Measurements from ENCODE around the gene UNC119B. TPM values are rescaled to one million over a fixed set of nuclear protein-coding genes. Genes with fewer than 3 reads are reported as not detected.

Gene UNC119B
- total RNA-seq, 1 donor from 2014 or later, result 80.0 TPM

GRCh38 chr12:120690083-120690450 is 20.2 kb upstream of the UNC119B start:
- Mint-ChIP-seq H3K27ac (ENCODE audit: unreplicated experiment) (no peak overlapping the region), H3K4me3 (peak overlapping the region; percentile 39), H3K27me3 (ENCODE audit: low read depth) (no peaks in the 10 kb centered on the region), H3K36me3 (ENCODE audit: low read depth) (peaks cover 9% of the 10 kb centered on the region), H3K9me3 (no peaks in the 10 kb centered on the region), H3K4me1 (peaks cover 70% of the 10 kb centered on the region)
- DNase-seq (ENCODE audit: low read depth, low spot score), result no peak
- no peak for TF ChIP-seq CTCF (conservative IDR thresholded peaks at IDR 0.05)

- Mint-ChIP-seq H3K4me1 (peaks cover 70% of the 10 kb centered on the region), H3K9me3 (no peaks in the 10 kb centered on the region), H3K27me3 (ENCODE audit: low read depth) (no peaks in the 10 kb centered on the region), H3K4me3 (peak overlapping the region; percentile 39), H3K27ac (ENCODE audit: unreplicated experiment) (no peak overlapping the region), H3K36me3 (ENCODE audit: low read depth) (peaks cover 13% of the 10 kb centered on the region)
- no peak for TF ChIP-seq CTCF (conservative IDR thresholded peaks at IDR 0.05)
- no peak for DNase-seq (ENCODE audit: low read depth, low spot score)
Measured at GRCh38 chr12:120690978-120691377, 19.3 kb upstream of the UNC119B start.

- DNase-seq (ENCODE audit: low read depth, low spot score), result no peak
- TF ChIP-seq CTCF (conservative IDR thresholded peaks at IDR 0.05), result no peak
- Mint-ChIP-seq H3K36me3 (ENCODE audit: low read depth) (peaks cover 13% of the 10 kb centered on the region), H3K27me3 (ENCODE audit: low read depth) (no peaks in the 10 kb centered on the region), H3K4me1 (peaks cover 69% of the 10 kb centered on the region), H3K27ac (ENCODE audit: unreplicated experiment) (peak overlapping the region; percentile 23), H3K4me3 (peak overlapping the region; percentile 4), H3K9me3 (no peaks in the 10 kb centered on the region)
Measured at GRCh38 chr12:120692524-120693033, 17.7 kb upstream of the UNC119B start.

- H3K4me3 Mint-ChIP-seq, result peak overlapping the region; percentile 74
- no peaks in the 10 kb centered on the region for H3K27me3 Mint-ChIP-seq (ENCODE audit: low read depth)
- DNase-seq (ENCODE audit: low read depth, low spot score), result no peak
- H3K9me3 Mint-ChIP-seq, result no peaks in the 10 kb centered on the region
- H3K36me3 Mint-ChIP-seq (ENCODE audit: low read depth), result peaks cover 13% of the 10 kb centered on the region
- peaks cover 57% of the 10 kb centered on the region for H3K4me1 Mint-ChIP-seq
- peak overlapping the region; percentile 85 for H3K27ac Mint-ChIP-seq (ENCODE audit: unreplicated experiment)
- no peak for TF ChIP-seq CTCF (conservative IDR thresholded peaks at IDR 0.05)
Measured at GRCh38 chr12:120693848-120694247, 16.4 kb upstream of the UNC119B start.

GRCh38 chr12:120696626-120697025 is 13.6 kb upstream of the UNC119B start:
- Mint-ChIP-seq H3K9me3 (no peaks in the 10 kb centered on the region), H3K27me3 (ENCODE audit: low read depth) (no peaks in the 10 kb centered on the region), H3K4me3 (no peak overlapping the region), H3K4me1 (peaks cover 32% of the 10 kb centered on the region), H3K27ac (ENCODE audit: unreplicated experiment) (no peak overlapping the region), H3K36me3 (ENCODE audit: low read depth) (peaks cover 20% of the 10 kb centered on the region)
- no peak for DNase-seq (ENCODE audit: low read depth, low spot score)
- no peak for TF ChIP-seq CTCF (conservative IDR thresholded peaks at IDR 0.05)

All from neural crest cell (in vitro differentiated cells).